PC-3 (cell line): ENCODE results near the gene FAM222A. TPM values are rescaled to one million over a fixed set of nuclear protein-coding genes. Genes with fewer than 3 reads are reported as not detected.

ENCODE experiments used
- ATAC-seq: fragments of 200-7000 bp; cut with Tn5 transposase; 2 replicates; pipeline ENCODE4 v1.9.1; 2020; ENCODE audit warnings: mild to moderate bottlenecking, moderate library complexity
- BruUV-seq: library from RNA; stranded (reverse); fragments of 400-500 nt; replicated peaks from 2 replicates; lab custom pipeline; 2021; lab: Mats Ljungman, UMichigan
- CTCF ChIA-PET: fragments of 300-600 bp; sonication (Branson Sonifier 250); formaldehyde crosslinking; loops from one replicate; lab custom pipeline; 2022; ENCODE audit warnings: antibody characterized with exemption; lab: Charles Lee
- POLR2A ChIA-PET: fragments of 300-600 bp; sonication (Branson Sonifier 250); formaldehyde crosslinking; loops from one replicate; lab custom pipeline; 2022; ENCODE audit warnings: antibody characterized with exemption; ENCODE audit not compliant: unreplicated experiment; lab: Charles Lee
- DNase-seq: peaks from one replicate; pipeline ENCODE4 v3.0.0-alpha.2; 2015
- H2AFZ ChIP-seq: fragments of 300-600 bp; sonication (generic); 2 replicates; pipeline ENCODE4 v1.6.0; 2016; ENCODE audit warnings: antibody characterized with exemption, low read length
- H3F3A ChIP-seq: fragments of 300-600 bp; sonication (generic); one replicate; pipeline ENCODE4 v1.6.0; 2017; ENCODE audit warnings: antibody characterized with exemption, low read length, control low read depth, mild to moderate bottlenecking; ENCODE audit not compliant: unreplicated experiment
- H3K27ac ChIP-seq: fragments of 300-600 bp; sonication (generic); 2 replicates; pipeline ENCODE4 v1.5.1; 2016; ENCODE audit warnings: mild to moderate bottlenecking, low read length
- H3K27me3 ChIP-seq: fragments of 300-600 bp; sonication (generic); 2 replicates; pipeline ENCODE4 v1.6.1; 2016; ENCODE audit warnings: low read length, mixed read lengths
- H3K36me3 ChIP-seq: fragments of 300-600 bp; sonication (generic); 2 replicates; pipeline ENCODE4 v1.6.1; 2016; ENCODE audit warnings: low read depth, mixed run types, low read length, mixed read lengths
- H3K4me1 ChIP-seq: fragments of 300-600 bp; sonication (generic); 2 replicates; pipeline ENCODE4 v1.5.1; 2016; ENCODE audit warnings: low read length; ENCODE audit not compliant: insufficient read depth
- H3K4me2 ChIP-seq: fragments of 300-600 bp; sonication (generic); 2 replicates; pipeline ENCODE4 v1.6.0; 2016; ENCODE audit warnings: low read length
- H3K4me3 ChIP-seq: fragments of 300-600 bp; sonication (generic); 2 replicates; pipeline ENCODE4 v1.5.1; 2016; ENCODE audit warnings: mild to moderate bottlenecking, low read length, mixed read lengths
- H3K79me2 ChIP-seq: fragments of 300-600 bp; sonication (generic); 2 replicates; pipeline ENCODE4 v1.6.1; 2017; ENCODE audit warnings: low read length, mixed read lengths
- H3K9ac ChIP-seq: fragments of 300-600 bp; sonication (generic); 2 replicates; pipeline ENCODE4 v1.6.0; 2016; ENCODE audit warnings: mild to moderate bottlenecking, low read length
- H3K9me2 ChIP-seq: fragments of 300-600 bp; sonication (generic); replicated peaks from 2 replicates; pipeline ENCODE4 v1.6.1; 2016; ENCODE audit warnings: mixed run types, low read length, mixed read lengths
- H3K9me3 ChIP-seq: fragments of 300-600 bp; sonication (generic); 2 replicates; pipeline ENCODE4 v1.6.1; 2016; ENCODE audit warnings: low read length, mixed read lengths
- H4K20me1 ChIP-seq: fragments of 300-600 bp; sonication (generic); 2 replicates; pipeline ENCODE4 v1.6.1; 2016; ENCODE audit warnings: low read length, mixed read lengths
- CTCF ChIP-seq: fragments of 300-600 bp; sonication (generic); conservative IDR thresholded peaks from 2 replicates; pipeline ENCODE4 v1.5.1; 2017; ENCODE audit warnings: antibody characterized with exemption, low read depth, mild to moderate bottlenecking, low read length
- EZH2 ChIP-seq: fragments of 300-600 bp; sonication (generic); IDR thresholded peaks from one replicate; pipeline ENCODE4 v1.6.1; 2017; ENCODE audit warnings: antibody characterized with exemption, mild to moderate bottlenecking, low read length; ENCODE audit not compliant: unreplicated experiment
- EZH2phosphoT487 ChIP-seq: fragments of 300-600 bp; sonication (generic); IDR thresholded peaks from 2 replicates; pipeline ENCODE4 v1.6.1; 2018; ENCODE audit warnings: mild to moderate bottlenecking, antibody characterized with exemption, low read length, borderline replicate concordance
- intact Hi-C: fragments of 100-400 bp; cut with micrococcal nuclease; formaldehyde crosslinking; loops from 2 replicates; pipeline ENCODE4 v1.9.0; 2023
- total RNA-seq: library from RNA; depleted of rRNA; stranded (reverse); fragments of >200 nt; gene quantifications from 2 replicates; pipeline ENCODE4 v1.2.3, GENCODE V29; 2014

FAM222A gene
- total RNA-seq, 1 experiment from 2014 or later, result 11.7 TPM

- no peak for TF ChIP-seq EZH2
- TF ChIP-seq EZH2phosphoT487, result no peak
- TF ChIP-seq CTCF, result no peak
- H3K4me1 ChIP-seq, result peaks cover 3% of the 10 kb centered on the region
- POLR2A ChIA-PET, result no interaction called here
- no peaks in the 10 kb centered on the region for H4K20me1 ChIP-seq
- H3K9ac ChIP-seq, result no peak overlapping the region
- H3F3A ChIP-seq, result no peaks in the 10 kb centered on the region
- no peaks in the 10 kb centered on the region for H3K9me2 ChIP-seq
- H2AFZ ChIP-seq, result no peak overlapping the region
- H3K9me3 ChIP-seq, result peaks cover 13% of the 10 kb centered on the region
- no peak overlapping the region for H3K27ac ChIP-seq
- BruUV-seq, result no TSS peak
- H3K4me2 ChIP-seq, result no peak overlapping the region
- ATAC-seq (no peak), DNase-seq (no peak)
- H3K79me2 ChIP-seq, result no peaks in the 10 kb centered on the region
- CTCF ChIA-PET, result no interaction called here
- intact Hi-C loops, result no loop called here
- no peaks in the 10 kb centered on the region for H3K27me3 ChIP-seq
- no peak overlapping the region for H3K4me3 ChIP-seq
- peaks cover 7% of the 10 kb centered on the region; the same call in 1 of the 2 replicates for H3K36me3 ChIP-seq
Observed at GRCh38 chr12:109757671-109758265, 44.1 kb downstream of the FAM222A start.

- Histone ChIP-seq H3K27ac (no peak overlapping the region), H3K79me2 (no peaks in the 10 kb centered on the region), H3K4me2 (no peak overlapping the region), H3K27me3 (no peaks in the 10 kb centered on the region), H3K9me2 (no peaks in the 10 kb centered on the region), H2AFZ (no peak overlapping the region), H3F3A (no peaks in the 10 kb centered on the region), H3K9me3 (peaks cover 13% of the 10 kb centered on the region), H3K4me1 (peaks cover 6% of the 10 kb centered on the region), H3K36me3 (peaks cover 7% of the 10 kb centered on the region; the same call in 1 of the 2 replicates), H4K20me1 (no peaks in the 10 kb centered on the region), H3K4me3 (no peak overlapping the region), H3K9ac (no peak overlapping the region)
- DNase-seq, result no peak
- ChIA-PET CTCF (no interaction called here), POLR2A (no interaction called here)
- intact Hi-C loops, result no loop called here
- no TSS peak for BruUV-seq
- ATAC-seq, result no peak
- TF ChIP-seq EZH2 (no peak), EZH2phosphoT487 (no peak), CTCF (no peak)
Observed at GRCh38 chr12:109758426-109759420, 45.1 kb downstream of the FAM222A start.
